Heart left ventricle (tissue), 16 donors: ENCODE measurements around the gene ABR. TPM values are rescaled to one million over a fixed set of nuclear protein-coding genes. Genes with fewer than 3 reads are reported as not detected.
"Not testable (repeated sequence)": the region's sequence is repeated elsewhere in the genome, so short reads cannot be mapped to it uniquely, and the experiment has no call there.

Experiments used
- ATAC-seq, 4 donors: fragments of 200-7000 bp; cut with Tn5 transposase; one replicate each; pipeline ENCODE4 v1.9.1; 2020 to 2022; ENCODE audit warnings: moderate library complexity in 4 of 4, mild to moderate bottlenecking in 3 of 4, moderate number of reproducible peaks in 1 of 4
- DNase-seq, 5 donors: peaks; one replicate each; pipeline ENCODE4 v3.0.0-alpha.2; 2020
- H3K27ac ChIP-seq, 12 donors: fragments of 200-600 bp; sonication (generic) in 4 of 12; one replicate each; pipeline versions ENCODE4 v1.5.0 to v1.8.0; 2016 to 2022; ENCODE audit warnings: mild to moderate bottlenecking in 2 of 12
- H3K27me3 ChIP-seq, 9 donors: fragments of 200-600 bp; sonication (generic) in 2 of 9; one replicate each; pipeline versions ENCODE4 v1.5.1 to v1.8.0; 2016 to 2022; ENCODE audit warnings: mild to moderate bottlenecking in 3 of 9
- H3K36me3 ChIP-seq, 9 donors: fragments of 200-600 bp; sonication (generic) in 2 of 9; one replicate each; pipeline versions ENCODE4 v1.5.0 to v1.8.0; 2018 to 2022; ENCODE audit warnings: mild to moderate bottlenecking in 2 of 9
- H3K4me1 ChIP-seq, 12 donors: fragments of 200-600 bp; sonication (generic) in 4 of 12; one replicate each; pipeline versions ENCODE4 v1.5.0 to v1.8.0; 2016 to 2022; ENCODE audit warnings: mild to moderate bottlenecking in 3 of 12
- H3K4me3 ChIP-seq, 12 donors: fragments of 200-600 bp; sonication (generic) in 4 of 12; one replicate each; pipeline versions ENCODE4 v1.5.0 to v1.8.0; 2017 to 2022; ENCODE audit warnings: mild to moderate bottlenecking in 9 of 12, moderate library complexity in 4 of 12
- H3K9me3 ChIP-seq, 12 donors: fragments of 200-600 bp; sonication (generic) in 4 of 12; one replicate each; pipeline versions ENCODE4 v1.5.0 to v1.8.0; 2016 to 2022; ENCODE audit warnings: mild to moderate bottlenecking in 1 of 12
- POLR2A ChIP-seq, 2 donors: fragments of 450-650 bp; IDR thresholded peaks; one replicate each; pipeline ENCODE4 v1.6.1; 2017; ENCODE audit warnings: antibody characterized with exemption in 2 of 2, mild to moderate bottlenecking in 2 of 2, moderate library complexity in 2 of 2
- WGBS, 4 donors: extraction: QIAGEN DNeasy Blood & Tissue Kit in 2 of 4; methylation state at CpG; one replicate each; pipeline versions ENCODE4 v1.1.5 to v1.1.7; 2013 to 2018; 5-methylcytosine and 5-hydroxymethylcytosine counted together
- intact Hi-C, 10 donors: fragments of 100-400 bp; cut with DNase I; formaldehyde crosslinking; loops; one replicate each; pipeline versions ENCODE4 v1.11.1 to v1.14.2; 2022
- polyA plus RNA-seq, 2 donors: library from polyadenylated mRNA; stranded (reverse); fragments of 200-250 nt; gene quantifications; one replicate each; pipeline ENCODE4 v1.2.3, GENCODE V29; 2013
- total RNA-seq, 9 donors: library from RNA; depleted of rRNA in 2 of 9; stranded (reverse); fragments of >200 nt in 2 of 9; fragmentation: NEBNext Ultra II Directional in 3 of 9; extraction: Animal tissue kit (Norgen Biotek cat#: 25700) in 3 of 9; gene quantifications; one replicate each; pipeline versions ENCODE4 v1.1.0 to v1.2.4, GENCODE V29; 2016 to 2023
- TF ChIP-seq, protein P1 (sequence below), 12 donors: fragments of 200-600 bp; sonication (generic) in 4 of 12; IDR thresholded peaks; one replicate each; pipeline versions ENCODE4 v1.5.0 to v1.8.0; 2018 to 2022; ENCODE audit warnings: antibody characterized with exemption in 12 of 12, mild to moderate bottlenecking in 5 of 12
- donor health status: ischemic (EF 13 %, LVEDD 7.1; RV severe dilation, severe dysfunction).
- donor health status: healthy with polysubstance abuse.
- donor health status: DM: no; HTN: yes; CAD: no.
- donor health status: DM: no; HTN: no; CAD: no.
- donor health status: ischemic (EF 25% LVEDD 6.9; RV normal size, moderate dysfunction).
- donor health status: ischemic (EF 25% LVEDD 5.7; RV mildly dilated, moderate dysfunction).
- donor health status: healthy.
- donor health status: DM: yes; HTN: yes; CAD: no.
- donor health status: ischemic (EF 35%, LVEDD 5.7; RV mildly dilated, moderate dysfunction).
- donor health status: nonischemic (EF 11% LVEDD 7.7; RV severe dilation, severe dysfunction).
- donor health status: DM: yes; HTN: yes; CAD: no.
- donor health status: PGD.
- donor health status: ischemic (EF 29% LVEDD 5.4; RV normal size, mild dysfunction).
- donor health status: nonischemic (EF 23%, LVEDD 6.1; RV moderate dilation, normal function).

The ABR gene
- total and polyA plus RNA-seq, 11 donors = 64.5 to 171 (median 149) TPM

DNA sequence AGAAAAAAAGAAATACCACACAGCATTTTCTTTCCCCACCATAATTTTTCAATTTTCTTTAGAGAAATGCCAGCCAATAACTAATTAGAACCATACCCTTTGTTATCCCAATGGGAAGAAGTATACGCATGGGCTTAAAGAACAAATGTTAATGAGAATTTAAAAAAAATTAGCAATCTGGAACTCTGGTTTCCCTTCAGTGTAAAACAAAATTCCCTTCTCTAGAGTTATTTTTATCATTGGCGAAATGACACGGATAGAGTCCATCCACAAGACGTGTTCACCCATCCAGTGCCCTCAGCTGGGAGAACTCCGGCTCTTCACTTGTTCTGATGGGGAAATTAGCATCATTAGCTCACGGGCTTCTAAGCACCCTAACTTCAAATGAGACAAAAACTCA is 203.5 kb downstream of the ABR start:
- H3K36me3 ChIP-seq = no peaks in the 10 kb centered on the region
- TF ChIP-seq, protein P1, sequence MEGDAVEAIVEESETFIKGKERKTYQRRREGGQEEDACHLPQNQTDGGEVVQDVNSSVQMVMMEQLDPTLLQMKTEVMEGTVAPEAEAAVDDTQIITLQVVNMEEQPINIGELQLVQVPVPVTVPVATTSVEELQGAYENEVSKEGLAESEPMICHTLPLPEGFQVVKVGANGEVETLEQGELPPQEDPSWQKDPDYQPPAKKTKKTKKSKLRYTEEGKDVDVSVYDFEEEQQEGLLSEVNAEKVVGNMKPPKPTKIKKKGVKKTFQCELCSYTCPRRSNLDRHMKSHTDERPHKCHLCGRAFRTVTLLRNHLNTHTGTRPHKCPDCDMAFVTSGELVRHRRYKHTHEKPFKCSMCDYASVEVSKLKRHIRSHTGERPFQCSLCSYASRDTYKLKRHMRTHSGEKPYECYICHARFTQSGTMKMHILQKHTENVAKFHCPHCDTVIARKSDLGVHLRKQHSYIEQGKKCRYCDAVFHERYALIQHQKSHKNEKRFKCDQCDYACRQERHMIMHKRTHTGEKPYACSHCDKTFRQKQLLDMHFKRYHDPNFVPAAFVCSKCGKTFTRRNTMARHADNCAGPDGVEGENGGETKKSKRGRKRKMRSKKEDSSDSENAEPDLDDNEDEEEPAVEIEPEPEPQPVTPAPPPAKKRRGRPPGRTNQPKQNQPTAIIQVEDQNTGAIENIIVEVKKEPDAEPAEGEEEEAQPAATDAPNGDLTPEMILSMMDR (IDR thresholded peaks at IDR 0.05) = no peak
- 74 to 81% (median 76%) methylated on average over 6 of the region's 6 CpGs for WGBS, 4 donors
- H3K27me3 ChIP-seq = peaks cover 0 to 21% (median 0%) of the 10 kb centered on the region in 9 donors
- no peak for DNase-seq
- peak overlapping the region in 1 of 12 donors; percentile 95 for H3K27ac ChIP-seq
- H3K4me1 ChIP-seq = peaks cover 0 to 48% (median 24%) of the 10 kb centered on the region in 12 donors
- intact Hi-C loops = loop anchor here in 9 of 10 donors (2.0 to 10.0 kb wide), 10 partner anchors 52 to 194 kb away; partner anchors contain the start of genes GLOD4 (in 1 of the 9) and MRM3 (in 1 of the 9)
- no peak overlapping the region for H3K4me3 ChIP-seq
- no peak for ATAC-seq
- no peaks in the 10 kb centered on the region for H3K9me3 ChIP-seq

DNA sequence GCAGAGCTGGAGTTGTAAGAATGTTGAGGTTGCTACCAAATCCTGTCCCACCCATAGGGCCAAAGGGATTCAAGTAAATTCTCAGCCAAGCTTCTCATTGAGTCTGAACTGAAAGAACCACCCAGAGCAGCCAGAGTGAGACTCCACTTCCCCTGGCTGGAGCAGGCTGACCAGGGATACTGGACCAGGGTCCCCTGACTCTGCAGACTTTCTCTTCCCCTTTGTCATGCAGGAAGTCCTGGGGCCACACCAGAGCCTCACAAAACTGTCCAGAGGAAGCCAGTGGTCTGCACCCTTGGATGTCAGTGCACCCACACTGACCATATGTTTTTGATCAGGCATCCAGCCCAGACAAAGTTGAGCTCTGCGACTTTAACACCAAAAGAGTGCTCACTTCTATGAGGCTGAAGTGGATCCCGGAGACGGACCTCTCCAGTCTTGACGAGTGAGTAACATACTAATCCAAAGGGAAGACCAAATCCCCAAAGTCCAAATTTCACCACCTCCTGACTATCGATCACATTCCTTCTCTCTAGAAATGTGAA is 204.3 kb downstream of the ABR start:
- ATAC-seq (no peak), DNase-seq (peak in 1 of 5 donors; percentile 40)
- no peak for TF ChIP-seq POLR2A (IDR thresholded peaks at IDR 0.05)
- TF ChIP-seq, protein P1 (IDR thresholded peaks at IDR 0.05) = no peak
- no peak overlapping the region for H3K4me3 ChIP-seq
- H3K27ac ChIP-seq = peak overlapping the region in 2 of 12 donors; percentile 7 to 95
- no peaks in the 10 kb centered on the region for H3K36me3 ChIP-seq
- 64 to 69% (median 66%) methylated on average over 5 of the region's 5 CpGs for WGBS, 4 donors
- H3K9me3 ChIP-seq = no peaks in the 10 kb centered on the region
- H3K4me1 ChIP-seq = peaks cover 0 to 40% (median 18%) of the 10 kb centered on the region in 12 donors
- intact Hi-C loops = loop anchor here in 9 of 10 donors (5.0 to 10.0 kb wide), 9 partner anchors 51 to 193 kb away; partner anchors contain the start of genes GLOD4 (in 1 of the 9) and MRM3 (in 1 of the 9)
- peaks cover 0 to 21% (median 0%) of the 10 kb centered on the region in 9 donors for H3K27me3 ChIP-seq

DNA sequence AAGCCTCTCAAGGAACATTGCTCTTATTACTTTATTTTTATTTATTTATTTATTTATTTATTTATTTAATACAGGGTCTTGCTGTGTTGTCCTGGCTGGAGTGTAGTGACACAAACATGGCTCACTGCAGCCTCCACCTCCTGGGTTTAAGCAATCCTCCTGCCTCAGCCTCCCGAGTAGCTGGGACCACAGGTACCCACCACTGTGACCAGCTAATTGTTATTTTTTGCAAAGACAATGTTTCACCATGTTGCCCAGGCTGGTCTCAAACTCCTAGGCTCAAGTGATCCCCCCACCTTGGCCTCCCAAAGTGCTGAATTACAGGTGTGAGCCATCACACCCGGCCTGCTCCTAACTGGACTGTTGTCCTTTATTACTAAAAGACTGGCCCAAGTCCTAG is 205.0 kb downstream of the ABR start:
- not testable (repeated sequence) for ATAC-seq, H3K9me3 ChIP-seq, H3K36me3 ChIP-seq, H3K4me3 ChIP-seq
- Histone ChIP-seq H3K27me3 (peaks cover 0 to 21% (median 0%) of the 10 kb centered on the region in 9 donors), H3K27ac (peak overlapping the region in 1 of 12 donors; percentile 95), H3K4me1 (peaks cover 0 to 35% (median 13%) of the 10 kb centered on the region in 12 donors)
- 82 to 96% (median 90%) methylated on average over 2 of the region's 2 CpGs for WGBS, 4 donors
- peak in 1 of 5 donors; percentile 7 for DNase-seq
- intact Hi-C loops = loop anchor here in 9 of 10 donors (5.0 to 10.0 kb wide), 9 partner anchors 50 to 192 kb away; partner anchors contain the start of genes GLOD4 (in 1 of the 9) and MRM3 (in 1 of the 9)

DNA sequence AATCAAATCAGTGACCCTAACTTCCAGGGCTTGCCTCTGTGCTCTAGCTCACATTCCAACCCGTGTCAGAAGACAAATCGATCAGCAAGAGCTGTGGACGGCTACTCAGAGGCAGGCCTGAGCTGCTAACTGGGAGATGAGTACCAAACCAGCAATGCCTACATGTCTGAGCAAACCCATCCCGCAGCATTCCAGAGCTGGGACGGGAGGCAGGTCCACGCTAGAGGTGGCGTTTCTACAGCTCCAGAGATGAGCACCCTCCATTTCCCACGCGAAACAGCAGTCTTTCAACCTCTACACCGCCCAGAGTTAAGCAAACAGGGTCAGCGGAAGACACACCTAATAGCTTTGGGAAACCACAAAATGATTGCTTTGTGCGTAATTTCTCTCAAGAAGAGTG is 206.7 kb downstream of the ABR start:
- intact Hi-C loops = loop anchor here in 4 of 10 donors (10.0 kb wide), 4 partner anchors 48 to 118 kb away; no protein-coding TSS in a partner anchor
- no peaks in the 10 kb centered on the region for H3K36me3 ChIP-seq

DNA sequence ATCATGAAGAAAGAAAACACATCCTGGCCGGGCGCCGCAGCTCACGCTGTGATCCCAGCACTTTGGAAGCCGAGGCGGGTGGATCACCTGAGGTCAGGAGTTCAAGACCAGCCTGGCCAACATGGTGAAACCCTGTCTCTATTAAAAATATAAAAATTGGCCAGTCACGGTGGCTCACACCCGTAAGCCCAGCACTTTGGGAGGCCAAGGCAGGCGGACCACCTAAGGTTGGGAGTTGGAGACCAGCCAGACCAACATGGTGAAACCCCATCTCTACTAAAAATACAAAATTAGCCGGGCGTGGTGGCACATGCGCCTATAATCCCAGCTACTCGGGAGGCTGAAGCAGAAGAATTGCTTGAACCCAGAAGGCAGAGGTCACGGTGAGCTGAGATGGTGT is 207.9 kb downstream of the ABR start:
- not testable (repeated sequence) for H3K27me3 ChIP-seq, H3K4me3 ChIP-seq, ATAC-seq, H3K36me3 ChIP-seq, H3K9me3 ChIP-seq
- DNase-seq = peak in 1 of 5 donors; percentile 26
- intact Hi-C loops = loop anchor here in 4 of 10 donors (10.0 kb wide), 4 partner anchors 47 to 117 kb away; no protein-coding TSS in a partner anchor
- H3K27ac ChIP-seq = peak overlapping the region in 1 of 12 donors; percentile 95
- WGBS, 4 donors = 94 to 97% (median 95%) methylated on average over 14 of the region's 14 CpGs
- H3K4me1 ChIP-seq = peaks cover 0 to 21% (median 1%) of the 10 kb centered on the region in 12 donors

More for the DNA sequence above, 206.7 kb downstream of the ABR start:
- WGBS, 4 donors = 88 to 89% (median 88%) methylated on average over 9 to 12 of the region's 12 CpGs
- DNase-seq (peak in 1 of 5 donors; percentile 13), ATAC-seq (no peak)
- peaks cover 0 to 12% (median 0%) of the 10 kb centered on the region in 9 donors for H3K27me3 ChIP-seq
- TF ChIP-seq, protein P1 (IDR thresholded peaks at IDR 0.05) = no peak
- no peak for TF ChIP-seq POLR2A (IDR thresholded peaks at IDR 0.05)
- peaks cover 0 to 32% (median 9%) of the 10 kb centered on the region in 12 donors for H3K4me1 ChIP-seq
- H3K4me3 ChIP-seq = no peak overlapping the region
- H3K27ac ChIP-seq = peak overlapping the region in 1 of 12 donors; percentile 95
- no peaks in the 10 kb centered on the region for H3K9me3 ChIP-seq
